ENCODE data around the gene MED27.

The MED27 gene

GRCh38 chr9:131995382-131995781 lies 84.3 kb downstream of the MED27 start:
- DNase-seq (ENCODE audit: low read depth), result peak; percentile 45

- DNase-seq (ENCODE audit: low read depth), result peak; percentile 44
Measured at GRCh38 chr9:131994364-131995125, 85.1 kb downstream of the MED27 start.

GRCh38 chr9:131992906-131993657 lies 86.6 kb downstream of the MED27 start:
- no peak for DNase-seq (ENCODE audit: low read depth)

GRCh38 chr9:131987232-131987631 lies 92.4 kb downstream of the MED27 start:
- DNase-seq (ENCODE audit: low read depth), result no peak

- peak; percentile 68 for DNase-seq (ENCODE audit: low read depth)
Measured at GRCh38 chr9:131986576-131986975, 93.1 kb downstream of the MED27 start.

DNA sequence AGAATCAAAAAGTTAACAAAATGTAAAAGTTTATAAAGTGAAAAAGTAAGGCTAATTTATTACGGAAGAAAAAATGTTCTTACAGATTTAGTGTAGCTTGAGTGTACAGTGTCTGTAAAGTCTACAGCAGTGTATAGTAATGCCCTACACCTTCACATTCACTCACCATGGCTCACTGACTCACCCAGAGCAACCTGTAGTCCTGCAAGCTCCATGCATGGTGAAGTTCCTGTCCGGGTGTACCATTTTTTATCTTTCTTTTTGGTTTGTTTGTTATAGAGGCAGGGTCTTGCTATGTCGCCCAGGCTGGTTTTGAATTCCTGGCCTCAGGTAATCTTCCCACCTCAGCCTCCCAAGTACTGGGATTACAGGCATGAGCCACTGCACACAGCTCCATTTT lies 93.6 kb downstream of the MED27 start:
- no peak for DNase-seq (ENCODE audit: low read depth)

DNA sequence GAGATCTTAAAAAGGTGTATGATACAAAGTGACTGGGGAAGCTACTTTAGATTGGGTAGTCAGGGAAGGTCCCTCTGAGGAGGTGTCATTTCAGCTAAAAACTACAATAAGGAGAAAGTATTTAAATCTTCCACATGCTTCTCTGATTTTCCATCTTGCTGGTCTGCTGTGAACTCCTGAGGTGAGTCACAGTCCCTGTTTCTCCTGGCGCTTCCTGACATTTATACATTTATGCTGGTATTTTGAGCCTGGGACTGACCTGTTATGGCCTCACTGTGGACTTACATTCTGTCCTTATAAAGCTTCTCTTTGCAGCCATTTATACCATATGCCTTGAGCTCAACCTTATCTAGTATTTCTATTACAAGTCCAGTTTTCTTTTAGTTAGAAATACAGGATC lies 95.1 kb downstream of the MED27 start:
- DNase-seq (ENCODE audit: low read depth), result peak; percentile 34

DNA sequence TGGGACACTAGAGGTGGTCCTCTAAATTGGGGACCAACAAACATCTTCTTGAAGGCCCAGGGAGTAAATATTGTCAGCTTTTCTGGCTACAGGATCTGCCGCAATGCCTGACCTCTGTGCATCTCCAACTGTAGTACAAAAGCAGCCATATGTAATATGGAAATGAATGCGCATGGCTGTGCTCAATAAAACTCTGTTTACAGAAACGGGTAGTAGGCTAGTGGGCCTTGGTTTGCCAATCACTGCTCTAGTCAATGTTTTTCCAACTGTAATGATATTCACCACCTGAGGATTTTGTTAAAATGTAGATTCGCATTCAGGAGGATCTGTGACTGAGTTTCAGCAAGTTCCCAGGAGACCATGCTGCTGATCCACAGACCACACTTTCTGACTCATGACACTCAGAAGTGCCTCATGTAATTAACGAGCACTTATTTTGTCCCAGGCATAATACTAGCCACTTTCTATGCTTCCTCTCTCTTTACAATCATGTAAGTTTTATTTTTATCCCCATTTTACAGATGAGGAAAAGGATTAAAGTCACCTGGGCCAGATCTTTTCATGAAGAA lies 96.9 kb downstream of the MED27 start:
- DNase-seq (ENCODE audit: low read depth), result peak; percentile 54

GRCh38 chr9:131982102-131982501 lies 97.6 kb downstream of the MED27 start:
- no peak for DNase-seq (ENCODE audit: low read depth)

DNA sequence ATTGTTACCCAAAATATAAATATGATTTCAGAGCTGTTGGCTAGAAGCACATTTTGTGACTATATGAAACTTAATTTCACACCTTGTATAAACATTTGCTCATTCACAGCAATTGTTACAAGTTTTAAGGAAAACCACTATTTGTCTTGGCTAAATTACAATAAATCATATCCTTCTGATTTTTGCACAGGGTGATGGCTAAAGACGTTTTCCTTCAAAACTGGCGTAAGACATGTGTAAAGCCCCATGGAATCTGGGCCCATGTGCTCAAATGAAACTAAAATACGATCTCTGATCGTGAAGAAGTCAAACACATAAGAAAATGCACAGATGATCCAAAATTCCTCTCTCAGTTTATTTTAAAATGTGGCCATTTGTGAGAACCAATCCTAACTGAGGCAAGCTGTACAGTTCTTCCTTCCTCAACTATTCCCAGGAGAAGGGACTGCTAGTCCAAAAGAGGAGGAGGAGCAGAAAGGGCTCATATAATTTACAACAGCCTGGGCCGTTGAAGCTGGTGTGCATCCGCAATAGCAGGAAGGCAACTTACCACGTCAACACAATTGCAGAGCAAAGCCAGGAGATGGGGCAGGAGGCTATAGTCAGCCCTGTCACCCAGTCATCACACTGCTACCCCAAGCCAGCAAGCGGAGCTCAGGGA lies 98.4 kb downstream of the MED27 start:
- no peak for DNase-seq (ENCODE audit: low read depth)

- no peak for DNase-seq (ENCODE audit: low read depth)
Measured at GRCh38 chr9:131980267-131981016, 99.2 kb downstream of the MED27 start.

DNA sequence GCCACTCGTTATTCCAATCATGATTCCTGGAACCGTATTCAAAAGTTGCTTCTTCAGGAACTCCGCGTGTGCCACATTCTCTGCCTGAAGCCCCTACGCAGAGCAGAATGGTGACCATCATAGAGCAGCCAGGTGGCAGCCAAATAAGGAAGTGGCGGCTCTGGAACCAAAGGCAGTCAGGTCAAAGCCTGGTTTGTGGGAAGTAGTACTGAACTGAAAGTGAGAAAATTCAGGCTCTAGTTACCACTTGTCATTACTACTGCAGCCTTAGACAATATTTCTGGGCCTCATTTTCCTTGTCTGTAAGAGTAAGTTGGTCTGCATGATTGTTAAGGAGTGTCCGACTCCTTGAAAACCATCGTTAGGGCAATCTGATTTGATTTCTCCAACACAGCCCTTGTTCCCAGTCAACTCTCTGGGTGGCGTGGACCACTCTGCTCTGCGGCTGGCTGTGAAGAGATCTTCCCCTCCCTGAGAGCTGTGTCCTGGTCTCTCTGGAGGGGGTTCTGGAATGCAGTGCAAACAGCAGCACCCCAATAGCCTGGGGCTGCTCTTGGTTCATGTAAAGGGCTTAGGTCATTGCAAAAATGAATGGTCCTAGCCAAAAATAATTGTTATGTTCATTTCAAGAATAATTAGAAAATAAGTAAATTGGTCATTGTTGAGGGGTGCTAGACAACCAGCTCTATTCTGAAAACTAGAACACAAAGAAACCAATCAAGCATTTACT lies 102.4 kb downstream of the MED27 start:
- no peak for DNase-seq (ENCODE audit: low read depth)

- no peak for DNase-seq (ENCODE audit: low read depth)
Measured at GRCh38 chr9:131976157-131977108, 103.2 kb downstream of the MED27 start.

DNA sequence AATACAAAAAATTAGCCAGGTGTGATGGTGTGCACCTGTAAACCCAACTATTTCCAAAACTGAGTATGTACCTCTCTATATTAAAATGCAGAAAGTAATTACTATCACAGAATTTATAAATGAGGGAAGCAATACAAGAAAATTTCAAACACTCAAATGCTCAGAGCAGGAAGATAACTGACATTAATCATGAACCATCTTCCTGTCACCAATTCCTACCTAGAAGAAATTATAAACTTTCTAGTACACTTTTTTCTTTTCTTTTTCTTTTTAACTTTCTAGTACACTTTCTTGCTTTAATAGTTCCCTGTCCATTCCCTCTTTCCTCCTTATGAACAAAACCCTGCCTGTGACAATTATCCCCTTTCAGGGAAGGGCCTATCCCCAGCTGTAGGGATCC lies 106.8 kb downstream of the MED27 start:
- no peak for DNase-seq (ENCODE audit: low read depth)

- no peak for DNase-seq (ENCODE audit: low read depth)
Measured at GRCh38 chr9:131971482-131972074, 108.1 kb downstream of the MED27 start.

DNA sequence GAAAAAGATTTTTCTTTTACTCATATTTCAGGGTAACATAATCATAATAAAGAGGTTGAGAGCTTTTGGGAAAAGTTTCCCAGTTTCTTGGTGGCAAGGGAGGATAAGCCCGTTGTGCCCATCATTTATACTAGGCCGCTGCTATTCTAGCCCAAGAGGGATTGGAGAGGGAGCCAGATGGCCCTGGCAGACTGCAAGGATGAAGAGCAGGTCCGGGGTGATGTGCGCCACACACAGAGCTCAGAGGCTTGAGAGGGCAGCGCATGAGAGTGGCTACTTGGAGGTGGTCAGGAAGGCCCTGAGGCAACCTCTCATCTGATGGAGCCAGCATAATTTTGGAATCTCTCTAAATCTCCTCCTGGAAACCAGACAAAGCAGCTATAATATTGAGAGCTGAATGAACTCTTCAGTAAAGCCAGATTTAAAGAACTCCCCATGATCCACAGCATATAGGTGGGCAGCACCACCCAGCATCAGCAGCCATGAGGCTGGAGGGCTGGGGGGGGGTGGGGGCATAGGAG lies 110.1 kb downstream of the MED27 start:
- DNase-seq (ENCODE audit: low read depth), result no peak

DNA sequence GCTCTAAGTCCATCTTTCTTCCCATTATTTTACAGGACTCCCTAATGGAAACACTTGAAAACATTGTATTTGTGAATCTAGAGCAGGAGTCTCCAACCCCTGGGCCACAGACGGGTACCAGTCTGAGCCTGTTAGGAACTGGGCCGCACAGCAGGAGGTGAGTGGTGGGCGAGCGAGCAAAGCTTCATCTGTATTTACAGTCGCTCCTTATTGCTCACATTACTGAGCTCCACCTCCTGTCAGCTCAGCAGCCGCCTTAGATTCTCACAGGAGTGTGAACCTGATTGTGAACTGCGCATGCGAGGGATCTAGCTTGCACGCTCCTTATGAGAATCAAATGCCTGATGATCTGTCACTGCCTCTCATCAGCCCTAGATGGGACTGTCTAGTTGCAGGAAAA lies 111.0 kb downstream of the MED27 start:
- no peak for DNase-seq (ENCODE audit: low read depth)

DNA sequence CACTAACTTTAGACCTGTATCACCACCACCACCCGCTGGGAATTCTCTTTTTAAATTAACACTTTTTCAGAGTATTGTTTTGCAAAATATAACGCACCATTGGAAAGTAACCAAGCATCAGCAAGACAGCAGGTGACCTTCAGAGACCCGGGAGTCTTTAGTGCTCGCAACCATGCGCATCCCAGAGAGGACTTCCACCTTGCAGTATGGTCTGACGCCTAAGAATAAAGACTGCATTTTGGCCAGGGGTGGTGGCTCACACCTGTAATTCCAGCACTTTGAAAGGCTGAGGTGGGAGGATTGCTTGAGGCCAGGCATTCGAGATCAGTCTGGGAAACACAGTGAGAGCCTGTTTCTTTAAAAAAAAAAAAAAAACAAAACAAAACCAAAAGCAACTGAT lies 113.8 kb downstream of the MED27 start:
- no peak for DNase-seq (ENCODE audit: low read depth)

GRCh38 chr9:131965103-131965502 lies 114.6 kb downstream of the MED27 start:
- DNase-seq (ENCODE audit: low read depth), result no peak

All from EH (cell line).